Stimulated activated naive CD4-positive, alpha-beta T cell (primary cell): ENCODE measurements around the gene ING5.
"Not testable (repeated sequence)": the region's sequence is repeated elsewhere in the genome, so short reads cannot be mapped to it uniquely, and the experiment has no call there.

Source experiments
- DNase-seq, 6 experiments: peaks; one replicate each; lab custom pipeline; 2025; lab: John Stamatoyannopoulos, UW

Gene ING5

DNA sequence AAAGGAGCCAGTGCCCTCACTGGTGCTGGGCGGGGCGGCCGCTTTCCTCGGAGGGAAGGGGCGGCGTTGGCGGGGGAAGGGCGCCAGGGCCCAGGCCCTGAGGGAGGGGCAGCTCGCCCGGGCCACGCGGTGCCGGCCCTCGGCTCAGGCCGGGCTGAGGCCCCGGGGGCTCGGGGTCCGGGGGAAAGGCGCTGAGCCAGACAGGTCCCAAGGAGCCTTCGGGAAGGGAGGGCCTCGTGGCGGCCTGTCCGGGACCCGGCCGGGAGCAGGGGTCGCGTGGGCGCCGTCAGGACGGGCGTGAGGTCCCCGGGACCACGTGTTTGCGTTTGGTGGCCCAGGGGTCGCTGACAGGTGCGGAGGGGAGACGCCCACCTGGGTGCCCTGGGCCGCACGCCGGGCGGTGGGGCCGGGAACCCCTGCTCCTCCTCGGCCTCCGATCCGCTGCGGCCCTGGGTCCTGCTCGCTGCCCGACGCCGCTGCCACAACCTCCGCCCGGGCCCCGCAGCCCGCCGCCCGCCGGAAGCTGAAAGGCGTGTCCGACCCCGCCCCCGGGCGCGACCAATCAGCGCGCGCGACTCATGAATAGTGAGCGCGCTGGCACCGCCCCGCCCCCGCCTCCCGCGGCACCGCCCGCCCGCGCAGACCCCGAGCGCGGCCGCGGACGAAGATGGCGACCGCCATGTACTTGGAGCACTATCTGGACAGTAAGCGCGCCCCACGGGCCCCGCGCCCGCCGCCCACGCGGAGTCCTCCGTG is at the start of gene ING5:
ING5 (plus strand) TSS at position 641 of the 756 bp plus-strand sequence; CDS start at position 668, 27 bp downstream.
- peak; percentile 89 to 96 (median 93) for DNase-seq

DNA sequence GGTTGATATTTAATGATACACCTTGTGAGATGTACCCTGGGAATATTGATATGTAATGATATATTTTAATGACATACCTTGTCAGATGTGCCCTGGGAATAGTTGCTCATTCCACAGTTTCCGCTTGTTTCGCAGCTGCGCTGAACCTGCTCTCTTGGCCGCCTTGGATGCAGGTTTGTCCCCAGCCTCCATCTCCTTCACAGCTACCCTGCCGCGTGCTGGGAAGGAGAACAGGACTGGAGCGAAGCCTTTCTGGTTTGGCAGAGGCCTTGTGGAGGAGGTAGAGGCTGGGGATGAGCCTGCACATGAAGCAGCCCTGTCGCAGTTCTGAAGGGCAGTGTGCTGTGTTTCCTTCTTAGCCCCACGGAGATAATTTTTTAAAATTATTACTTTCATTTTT is 49.7 kb upstream of the ING5 start:
- no peak for DNase-seq

DNA sequence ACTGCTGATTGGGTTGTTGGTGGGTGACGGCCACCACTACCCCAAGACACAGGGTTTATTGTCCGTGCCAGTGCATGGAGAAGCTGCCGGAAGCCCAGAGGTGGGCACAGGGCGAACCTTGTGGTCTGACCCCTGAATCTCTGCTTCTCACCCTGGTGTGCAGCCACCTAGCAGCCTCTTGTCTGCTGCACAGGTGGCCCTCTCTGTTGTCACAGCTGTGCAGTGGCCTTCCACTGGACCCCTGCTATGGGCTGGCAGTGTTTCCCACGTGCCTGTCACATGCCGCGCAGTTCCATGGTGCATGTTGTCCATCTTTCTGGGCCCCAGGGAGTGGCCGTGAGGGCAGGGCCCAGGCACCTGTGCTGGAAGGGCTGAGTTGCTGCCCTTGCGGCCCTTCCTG is 49.1 kb upstream of the ING5 start:
- DNase-seq = no peak

DNA sequence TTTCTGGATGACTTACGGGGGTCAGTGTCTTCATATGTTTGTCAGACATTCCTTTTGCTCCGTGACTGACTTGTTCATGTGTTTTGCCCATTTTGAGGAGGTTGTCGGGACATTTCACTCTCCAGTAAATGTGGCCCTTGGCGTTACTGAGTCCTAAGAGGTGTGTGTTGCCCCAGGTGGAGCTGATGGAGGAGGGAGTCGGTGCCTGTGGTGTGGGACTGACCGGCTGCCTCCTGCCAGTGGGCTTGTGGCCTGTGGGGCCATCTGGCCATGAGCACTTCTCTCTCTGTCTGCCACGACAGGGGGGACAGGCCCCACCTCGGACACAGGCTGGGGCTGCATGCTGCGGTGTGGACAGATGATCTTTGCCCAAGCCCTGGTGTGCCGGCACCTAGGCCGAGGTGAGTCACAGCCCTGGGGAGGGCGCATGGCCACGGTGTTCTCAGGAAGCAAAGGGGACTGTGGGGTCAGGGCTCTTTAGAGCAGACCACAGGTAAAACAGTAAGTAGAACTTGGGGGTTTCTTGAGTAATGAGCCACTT is 48.6 kb upstream of the ING5 start:
- DNase-seq = no peak

DNA sequence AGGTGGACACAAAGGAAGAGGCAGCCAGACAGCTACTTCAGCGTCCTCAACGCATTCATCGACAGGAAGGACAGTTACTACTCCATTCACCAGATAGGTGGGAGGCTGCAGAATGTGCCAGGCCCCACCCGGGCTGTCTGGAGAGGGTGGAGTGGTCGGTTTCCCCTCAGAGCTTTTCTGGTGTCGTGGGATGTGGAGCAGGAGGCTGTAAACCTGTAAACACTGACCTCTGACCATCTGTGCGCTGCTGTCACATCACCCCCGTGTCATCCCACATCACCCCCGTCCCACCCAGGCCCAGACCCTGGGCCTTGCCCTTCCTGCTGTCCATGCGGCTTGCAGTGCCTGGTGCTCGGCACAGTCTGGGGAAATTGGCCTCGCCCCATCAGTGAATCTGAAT is 47.3 kb upstream of the ING5 start:
- no peak for DNase-seq

DNA sequence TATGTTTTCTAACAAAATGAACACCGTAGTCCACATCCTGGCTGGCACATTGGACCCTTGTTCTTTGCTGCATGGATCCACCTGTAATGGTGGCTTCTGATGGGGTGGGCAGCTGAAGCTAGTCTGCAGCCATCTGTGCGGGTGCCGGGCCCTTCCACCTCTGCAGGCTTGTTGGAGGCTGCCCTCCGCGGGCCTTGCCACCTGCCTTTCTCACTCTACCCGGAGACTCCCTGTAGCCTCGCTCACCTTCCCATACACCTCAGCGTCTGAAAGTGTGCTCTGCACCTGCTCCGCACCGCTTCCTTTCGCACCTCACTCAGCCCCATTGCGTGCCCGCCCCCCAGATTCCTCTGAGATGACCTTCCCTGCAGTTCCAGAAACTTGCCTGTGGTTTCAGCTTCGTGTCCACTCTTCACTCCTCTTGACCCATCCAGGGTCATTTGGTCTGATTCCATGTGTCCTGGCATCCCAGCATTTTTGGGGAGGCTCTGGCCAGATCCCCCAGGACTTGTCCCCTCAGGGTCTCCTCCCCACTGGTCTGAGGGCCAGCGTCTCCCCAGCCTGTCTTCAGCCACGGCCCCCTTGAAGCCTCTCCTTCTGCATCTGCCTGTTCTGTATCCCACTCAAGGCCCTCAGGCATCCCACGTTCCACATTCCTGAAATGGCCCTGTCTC is 46.2 kb upstream of the ING5 start:
- DNase-seq = no peak

DNA sequence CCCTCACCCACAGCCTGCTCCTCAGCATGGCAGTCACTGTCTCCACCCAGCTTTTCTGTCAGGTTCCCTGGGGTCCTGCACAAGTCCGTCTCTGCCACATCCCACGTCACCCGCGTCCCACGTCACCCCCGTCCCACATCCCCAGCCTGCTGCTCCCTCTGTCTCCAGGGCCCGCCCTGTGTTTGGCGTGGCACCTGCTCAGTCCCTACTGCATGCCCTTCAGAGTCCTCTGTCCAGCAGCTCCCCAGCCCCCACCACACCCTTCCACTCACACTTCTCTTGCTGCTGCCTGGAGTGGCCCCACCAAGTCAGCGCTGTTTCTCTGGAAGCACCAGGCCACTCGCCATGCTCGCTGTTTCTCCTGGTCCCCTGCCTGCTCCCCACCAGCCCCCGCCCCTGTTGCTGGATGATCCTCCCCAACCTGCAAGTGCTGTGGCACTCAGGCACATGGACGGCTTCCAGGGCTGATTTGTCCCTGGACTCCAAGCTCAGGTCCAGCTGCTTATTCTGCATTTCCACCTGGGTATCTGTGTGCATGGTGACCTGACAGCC is 45.6 kb upstream of the ING5 start:
- no peak for DNase-seq

DNA sequence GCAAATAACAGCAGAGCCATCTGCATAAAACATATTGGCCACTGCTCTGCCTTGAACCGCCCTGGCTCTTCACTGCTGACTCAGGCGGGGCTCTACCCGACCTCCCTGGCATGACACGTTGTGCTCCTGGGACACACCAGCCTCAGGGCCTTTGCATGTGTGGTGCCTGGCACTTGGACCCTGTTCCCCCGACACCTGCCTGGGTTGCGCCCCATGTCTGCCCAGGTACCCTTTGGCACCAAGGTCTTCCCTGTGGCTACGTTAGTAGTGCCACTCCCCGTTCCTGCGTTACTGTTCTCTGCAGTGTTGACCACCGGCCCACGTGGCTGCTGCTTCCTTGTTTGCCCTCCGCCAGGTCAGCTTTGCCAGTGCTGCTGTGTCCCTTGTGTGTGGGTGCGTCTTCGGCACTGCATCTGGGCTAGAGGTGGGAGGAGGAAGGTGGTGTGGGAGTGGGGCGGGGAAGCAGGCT is 44.0 kb upstream of the ING5 start:
- DNase-seq = no peak

DNA sequence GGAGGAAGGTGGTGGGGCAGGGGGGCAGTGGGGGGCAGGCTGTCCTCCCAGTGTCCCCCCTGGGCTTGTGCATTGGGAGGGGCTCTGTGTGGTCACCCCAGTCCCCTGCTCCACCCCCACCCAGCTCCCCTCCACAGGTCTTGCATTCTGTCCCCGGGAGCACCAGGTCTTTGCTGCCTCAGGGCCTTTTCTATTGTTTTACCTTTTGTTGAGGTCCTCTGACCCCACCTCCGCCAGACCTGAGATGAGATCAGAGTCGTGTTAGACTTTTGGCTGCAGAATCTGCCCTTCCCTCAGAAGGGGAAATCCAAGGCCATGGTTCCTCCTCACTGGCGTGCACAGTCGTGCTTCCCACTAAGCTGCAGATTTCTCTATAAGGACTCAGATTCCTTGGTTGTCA is 43.5 kb upstream of the ING5 start:
- no peak for DNase-seq

DNA sequence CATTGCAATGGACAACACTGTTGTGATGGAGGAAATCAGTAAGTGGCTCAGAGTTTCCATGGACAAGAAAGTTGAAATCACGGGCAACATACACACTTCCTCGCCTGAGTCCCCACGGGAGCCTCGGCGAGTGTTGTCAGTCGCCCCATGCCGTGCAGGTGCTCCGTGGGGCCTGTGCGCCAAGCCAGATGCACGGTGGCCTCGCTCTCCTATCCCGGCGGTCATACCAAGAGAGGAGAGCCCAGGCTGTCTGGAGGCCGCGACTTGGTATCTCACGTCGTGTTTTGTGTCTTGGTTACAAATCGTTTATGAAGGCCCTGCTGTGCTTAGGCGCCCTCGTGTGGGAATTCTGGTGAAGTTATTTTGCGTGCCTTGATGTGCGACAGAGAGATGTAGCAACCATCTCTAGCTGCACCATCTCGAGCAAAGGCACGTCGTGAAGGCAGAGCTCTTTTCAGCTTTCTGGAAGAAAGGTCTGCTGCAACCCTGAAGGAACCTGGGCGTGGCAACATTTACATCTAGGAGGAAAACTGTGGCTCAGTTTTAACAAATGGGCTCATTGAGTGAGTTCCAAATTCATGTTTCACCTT is 42.6 kb upstream of the ING5 start:
- DNase-seq = peak in 3 of 6 experiments; percentile 11 to 33 (median 27)

DNA sequence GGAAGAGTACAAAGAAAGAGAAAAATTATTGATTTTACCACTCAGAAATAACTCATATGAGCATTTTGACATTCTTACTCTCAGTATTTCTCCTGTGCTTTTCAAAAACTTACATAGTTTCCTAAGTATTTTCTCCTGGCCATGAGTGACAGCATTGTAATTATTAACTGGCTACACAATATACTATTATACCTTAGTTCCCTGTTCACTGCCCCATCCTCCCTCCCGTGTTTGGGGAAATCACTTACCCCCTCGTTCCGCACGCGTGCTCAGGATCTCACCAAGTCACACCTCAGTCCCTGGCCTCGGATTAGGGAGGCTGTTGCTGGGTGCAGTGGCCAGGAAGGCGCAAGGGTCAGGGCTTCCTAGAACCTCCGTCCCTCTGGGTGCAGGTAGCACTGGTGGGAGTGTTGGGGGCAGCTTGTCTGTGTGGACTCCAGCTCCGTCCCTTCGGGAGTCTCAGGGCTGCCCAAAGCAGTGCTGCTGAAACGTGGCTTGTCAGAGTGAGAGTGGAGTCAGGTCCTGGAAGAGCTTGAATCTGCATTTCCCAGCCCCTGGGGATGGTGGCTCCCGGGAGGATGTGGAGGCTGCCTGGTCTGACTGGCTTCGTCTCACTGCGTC is 41.1 kb upstream of the ING5 start:
- DNase-seq = no peak

DNA sequence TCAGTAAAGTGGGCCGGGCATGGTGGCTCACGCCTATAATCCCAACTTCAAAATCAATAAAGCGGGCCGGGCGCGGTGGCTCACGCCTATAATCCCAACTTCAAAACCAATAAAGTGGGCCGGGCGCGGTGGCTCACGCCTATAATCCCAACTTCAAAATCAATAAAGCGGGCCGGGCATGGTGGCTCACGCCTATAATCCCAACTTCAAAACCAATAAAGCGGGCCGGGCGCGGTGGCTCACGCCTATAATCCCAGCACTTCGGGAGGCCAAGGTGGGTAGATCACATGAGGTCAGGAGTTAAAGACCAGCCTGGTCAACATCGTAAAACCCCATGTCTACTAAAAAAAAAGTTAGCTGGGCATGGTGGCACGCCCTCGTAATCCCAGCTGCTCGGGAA is 39.1 kb upstream of the ING5 start:
- not testable (repeated sequence) for DNase-seq

DNA sequence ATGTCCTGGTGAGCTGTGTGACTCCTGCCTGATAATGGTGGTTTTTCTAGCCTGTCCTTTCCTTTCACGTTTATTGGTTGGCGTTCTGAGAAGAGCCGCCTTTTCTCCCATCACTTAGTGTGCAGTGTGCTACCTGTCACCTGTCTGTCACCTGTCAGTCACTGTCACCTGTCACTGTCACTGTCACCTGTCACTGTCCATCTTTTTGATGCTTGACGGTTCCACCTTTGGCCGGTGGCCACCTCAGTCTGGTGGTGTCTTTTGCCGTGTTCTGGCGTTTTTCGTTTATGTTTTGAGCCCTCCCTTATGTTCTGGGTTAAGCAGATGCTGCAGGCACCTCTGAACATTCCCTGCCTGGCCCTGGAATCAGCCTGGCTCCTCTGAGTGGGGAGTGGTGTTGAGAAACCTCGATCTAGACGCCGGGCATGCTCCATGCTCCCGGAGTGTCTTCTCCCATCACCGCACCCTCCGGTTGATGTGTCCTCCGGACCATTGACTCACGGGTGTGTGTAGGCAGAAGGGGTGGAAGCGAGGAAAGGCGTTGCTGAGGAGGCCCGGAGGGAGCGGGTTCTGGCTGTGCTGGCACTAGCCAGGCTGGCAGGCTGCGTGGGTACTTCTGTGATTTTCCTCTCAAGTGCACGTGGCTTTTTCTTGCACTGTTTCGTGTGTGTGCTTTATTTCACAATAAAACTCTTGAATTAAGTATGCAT is 36.0 kb upstream of the ING5 start:
- DNase-seq = no peak

DNA sequence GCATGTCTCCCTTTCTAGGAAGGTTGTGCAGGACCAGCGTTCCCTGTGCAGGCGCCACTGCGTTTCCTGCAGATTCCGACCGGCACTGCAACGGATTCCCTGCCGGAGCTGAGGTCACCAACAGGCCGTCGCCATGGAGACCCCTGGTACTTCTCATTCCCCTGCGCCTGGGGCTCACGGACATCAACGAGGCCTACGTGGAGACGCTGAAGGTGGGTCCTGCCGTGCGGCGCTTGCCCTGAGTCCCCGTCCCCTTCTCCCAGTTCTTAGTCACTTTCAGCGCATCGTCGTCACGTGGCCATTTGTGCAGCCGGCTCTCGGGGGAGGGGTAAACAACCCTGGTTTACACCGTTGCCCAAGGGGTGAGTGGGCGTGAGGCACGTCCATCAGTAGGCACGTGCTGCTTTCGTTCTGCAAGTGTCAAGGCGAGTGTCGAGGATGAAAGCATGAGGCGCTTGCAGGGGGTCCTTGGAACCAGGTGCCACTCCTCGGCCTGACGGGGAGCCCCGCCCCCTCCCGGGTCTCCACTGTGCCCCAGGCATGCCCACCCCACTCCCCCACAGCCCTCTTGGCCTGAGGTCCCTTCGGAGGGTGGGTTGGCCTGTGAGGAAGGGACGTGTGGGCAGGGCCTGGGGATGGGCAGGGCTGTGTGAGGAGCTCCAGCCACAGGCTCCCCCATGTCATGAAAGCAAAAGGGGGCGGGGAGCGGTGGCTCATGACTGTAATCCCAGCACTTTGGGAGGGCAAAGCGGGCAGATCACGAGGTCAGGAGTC is 35.0 kb upstream of the ING5 start:
- DNase-seq = no peak

DNA sequence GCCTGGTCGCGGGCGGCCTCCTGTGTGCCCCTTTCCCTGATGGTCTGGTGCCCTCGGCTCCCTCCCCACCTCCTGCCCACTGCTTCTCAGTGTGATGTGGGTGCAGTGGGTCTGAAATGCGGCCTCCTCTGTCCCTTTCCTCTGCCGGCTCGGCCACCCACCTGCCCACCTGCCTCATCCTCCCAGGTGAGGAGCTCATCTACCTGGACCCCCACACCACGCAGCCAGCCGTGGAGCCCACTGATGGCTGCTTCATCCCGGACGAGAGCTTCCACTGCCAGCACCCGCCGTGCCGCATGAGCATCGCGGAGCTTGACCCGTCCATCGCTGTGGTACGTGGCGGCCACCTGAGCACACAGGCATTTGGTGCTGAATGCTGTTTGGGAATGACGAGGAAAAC is 33.5 kb upstream of the ING5 start:
- DNase-seq = no peak

DNA sequence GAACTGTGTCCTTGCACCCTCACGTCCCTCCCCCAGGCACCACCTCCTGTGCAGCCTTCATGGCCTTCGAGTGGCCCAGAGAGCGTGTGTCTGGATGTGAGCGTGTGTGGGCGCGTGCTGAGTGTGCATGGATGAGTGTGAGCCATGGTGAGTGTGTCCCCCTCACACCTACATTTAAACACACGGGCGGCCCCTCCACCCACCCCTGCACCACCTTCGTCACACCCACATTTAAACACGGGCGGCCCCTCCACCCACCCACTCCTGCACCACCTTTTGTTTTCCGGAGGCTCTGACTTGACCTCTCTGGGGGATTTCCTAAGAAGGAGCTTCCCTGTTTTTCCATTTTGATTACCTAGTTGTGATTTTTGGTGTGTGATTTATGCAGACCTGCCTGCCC is 33.0 kb upstream of the ING5 start:
- no peak for DNase-seq

DNA sequence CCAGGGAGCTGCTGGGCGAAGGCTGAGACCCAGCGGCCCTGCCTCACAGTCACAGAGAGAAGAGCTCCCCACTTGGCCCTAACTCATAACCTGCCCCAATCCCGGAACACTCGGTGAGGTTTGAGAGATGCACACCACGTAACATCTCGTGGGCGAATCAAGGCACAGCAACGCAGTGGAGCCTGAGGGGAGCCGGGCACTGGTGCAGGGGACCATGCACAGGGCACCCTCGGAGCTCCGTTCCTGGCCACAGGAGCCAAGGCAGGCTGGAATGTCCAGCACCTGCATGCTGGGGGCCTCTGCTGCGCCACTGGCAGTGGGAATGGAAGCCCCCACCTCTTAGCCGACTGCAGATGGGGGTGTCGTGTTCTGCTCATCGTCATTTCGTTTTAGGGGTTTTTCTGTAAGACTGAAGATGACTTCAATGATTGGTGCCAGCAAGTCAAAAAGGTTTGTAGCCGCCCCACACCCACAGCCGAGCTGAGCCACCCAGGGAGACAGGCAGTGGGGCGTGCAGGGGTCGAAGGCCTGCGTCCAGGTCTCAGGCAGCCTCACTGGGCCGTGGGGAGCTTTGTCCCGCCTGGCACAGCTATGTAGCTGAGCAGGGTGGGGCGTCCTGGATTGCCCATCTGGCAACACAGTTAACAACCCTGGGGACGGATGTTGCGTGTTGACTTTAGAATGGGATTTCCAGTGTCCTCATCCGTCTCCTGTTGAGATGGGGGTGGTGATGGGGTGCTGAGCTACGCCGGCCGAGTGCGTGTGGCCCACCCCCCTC is 31.3 kb upstream of the ING5 start:
- DNase-seq = no peak

DNA sequence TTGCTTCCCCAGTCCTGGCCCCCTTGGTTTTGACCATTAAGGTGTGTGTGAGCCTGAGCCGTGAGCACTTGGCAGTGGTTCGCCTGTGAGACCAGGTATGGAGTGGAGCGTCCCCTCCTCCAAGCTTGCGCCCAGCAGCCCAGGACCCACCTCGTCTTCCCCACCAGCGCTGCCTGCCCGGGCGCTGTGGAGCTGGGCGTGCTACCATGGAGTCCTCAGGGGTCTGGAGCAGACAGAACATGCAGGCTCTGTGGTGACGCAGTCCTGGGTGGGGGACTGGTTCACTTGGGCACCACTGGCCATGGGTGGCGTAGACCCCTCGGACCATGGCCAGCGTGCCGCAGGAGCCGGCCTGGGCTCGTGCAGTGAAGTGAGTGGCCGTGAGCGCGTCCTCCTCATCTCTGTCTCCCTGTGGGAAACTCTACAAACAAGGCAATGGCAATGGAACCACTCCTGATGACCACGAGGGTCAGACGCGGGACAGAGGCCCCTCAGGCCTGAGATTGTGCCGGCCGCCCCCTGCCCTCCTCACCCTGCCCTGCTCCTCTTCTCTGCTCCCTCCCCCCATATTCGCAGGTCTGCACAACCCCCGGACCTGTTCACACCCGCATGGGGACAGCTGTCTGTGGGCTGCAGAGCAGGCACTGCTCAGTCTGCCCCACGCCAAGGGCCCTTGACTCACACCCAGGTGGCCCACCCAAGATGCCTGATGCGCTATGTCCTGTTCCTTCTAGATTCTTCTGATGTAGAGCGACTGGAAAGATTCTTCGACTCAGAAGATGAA is 30.2 kb upstream of the ING5 start:
- no peak for DNase-seq
